Kidney epithelial cell (primary cell): ENCODE data around the gene SMC3. TPM values are rescaled to one million over a fixed set of nuclear protein-coding genes. Genes with fewer than 3 reads are reported as not detected.

Source experiments
- DNase-seq: peaks from one replicate; pipeline ENCODE4 v3.0.0-alpha.2; 2010; ENCODE audit warnings: low read depth
- H3K27me3 ChIP-seq: 2 replicates; pipeline ENCODE4 v1.6.0; 2011; ENCODE audit warnings: low read length; ENCODE audit not compliant: control insufficient read depth, insufficient read depth
- H3K36me3 ChIP-seq: 2 replicates; pipeline ENCODE4 v1.5.1; 2011; ENCODE audit warnings: low read length; ENCODE audit not compliant: control insufficient read depth, insufficient read depth
- H3K4me3 ChIP-seq: 2 replicates; pipeline ENCODE4 v1.5.1; 2011; ENCODE audit warnings: low read depth, mild to moderate bottlenecking, control low read depth, low read length
- CTCF ChIP-seq: IDR thresholded peaks from 2 replicates; pipeline ENCODE4 v1.5.1; 2011; ENCODE audit warnings: mild to moderate bottlenecking, moderate library complexity, low read length, control low read depth, inconsistent platforms; ENCODE audit not compliant: insufficient read depth, poor library complexity, severe bottlenecking
- total RNA-seq: library from RNA; depleted of rRNA; stranded (reverse); fragments of >200 nt; gene quantifications from 2 replicates; pipeline ENCODE4 v1.2.3, GENCODE V29; 2015

Gene SMC3
- total RNA-seq, 1 donor from 2014 or later = 35.3 TPM

DNA sequence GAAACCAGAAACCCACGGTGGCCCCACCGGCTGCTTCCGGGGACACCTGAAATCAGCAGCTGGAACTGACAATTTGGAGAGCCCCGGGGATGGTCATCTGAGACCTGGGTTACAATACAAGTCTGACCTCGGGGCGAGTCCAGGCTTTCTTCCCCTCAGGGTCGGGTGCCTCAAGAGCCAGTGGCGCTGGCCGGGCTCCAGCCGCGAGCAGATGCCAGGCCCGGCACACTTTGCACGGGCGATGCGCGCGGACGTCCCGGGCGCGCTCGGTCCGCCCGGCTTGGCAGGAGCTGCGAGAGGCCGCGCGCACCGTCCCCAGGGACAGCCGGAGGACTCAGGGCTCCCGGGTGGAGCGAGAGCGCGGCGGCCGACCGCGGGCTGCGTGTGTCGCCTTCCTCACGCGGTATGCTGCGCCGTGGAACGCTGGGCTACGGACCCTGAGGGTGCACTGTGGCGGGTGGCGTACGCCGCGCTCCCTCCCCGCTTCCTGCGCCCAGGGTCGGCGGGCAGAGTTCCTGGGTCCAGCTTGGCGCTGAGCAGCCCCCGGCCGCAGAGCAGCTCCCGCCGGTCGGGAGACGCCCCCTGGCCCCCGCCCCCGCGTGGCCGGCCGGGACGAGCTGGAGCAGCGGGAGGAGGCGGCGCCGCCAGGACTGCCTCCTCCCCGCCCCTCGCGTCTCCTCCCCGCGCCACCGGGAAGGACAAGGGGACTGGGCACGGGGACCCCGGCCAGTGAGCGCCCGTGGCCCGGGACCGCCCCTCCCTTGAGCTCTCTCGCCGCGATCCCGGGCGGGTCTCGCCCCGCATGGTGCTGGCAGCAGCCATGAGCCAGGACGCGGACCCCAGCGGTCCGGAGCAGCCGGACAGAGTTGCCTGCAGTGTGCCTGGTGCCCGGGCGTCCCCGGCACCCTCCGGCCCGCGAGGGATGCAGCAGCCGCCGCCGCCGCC lies 76.4 kb downstream of the SMC3 start, which contains the start of gene RBM20:
TSS of gene RBM20 (plus strand) at position 684 of the 945 bp plus-strand sequence. CDS start at position 803, 119 bp downstream.
- DNase-seq = no peak
- H3K27me3 ChIP-seq = peaks cover 19% of the 10 kb centered on the region
- TF ChIP-seq CTCF = no peak

GRCh38 chr10:110644598-110645462 lies 77.3 kb downstream of the SMC3 start:
- TF ChIP-seq CTCF = no peak
- Histone ChIP-seq H3K27me3 (peaks cover 19% of the 10 kb centered on the region), H3K36me3 (no peaks in the 10 kb centered on the region), H3K4me3 (peak overlapping the region; percentile 52)
- DNase-seq = no peak

More for the DNA sequence above, 76.4 kb downstream of the SMC3 start, which contains the start of gene RBM20:
- no peaks in the 10 kb centered on the region for H3K36me3 ChIP-seq
- H3K4me3 ChIP-seq = peak within 1 kb of the TSS; percentile 52

- no peaks in the 10 kb centered on the region for H3K36me3 ChIP-seq
- H3K4me3 ChIP-seq = no peak overlapping the region
- no peak for DNase-seq
- H3K27me3 ChIP-seq = peaks cover 19% of the 10 kb centered on the region
- no peak for TF ChIP-seq CTCF
These were observed 79.1 kb downstream of the SMC3 start for GRCh38 chr10:110646417-110647135.

DNA sequence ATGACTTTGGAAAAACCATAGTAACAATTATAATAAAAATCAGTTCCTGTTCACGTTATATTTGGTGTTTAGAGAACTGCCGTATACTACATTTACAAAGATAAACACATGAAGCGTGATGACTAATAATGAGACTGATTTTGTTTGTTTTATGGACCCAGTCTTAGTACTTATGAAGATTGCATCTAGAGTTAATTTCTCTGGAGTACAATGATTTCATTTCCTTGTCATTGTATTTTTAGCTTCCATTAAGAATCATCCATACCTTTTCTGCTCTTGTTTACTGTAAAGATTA lies 79.6 kb downstream of the SMC3 start:
- H3K4me3 ChIP-seq = no peak overlapping the region
- TF ChIP-seq CTCF = no peak
- no peaks in the 10 kb centered on the region for H3K36me3 ChIP-seq
- H3K27me3 ChIP-seq = peaks cover 19% of the 10 kb centered on the region
- no peak for DNase-seq

- Histone ChIP-seq H3K4me3 (no peak overlapping the region), H3K27me3 (peaks cover 5% of the 10 kb centered on the region), H3K36me3 (no peaks in the 10 kb centered on the region)
- no peak for DNase-seq
- TF ChIP-seq CTCF = no peak
These were observed 81.3 kb downstream of the SMC3 start for GRCh38 chr10:110648692-110649346.
